HEK293 (cell line): Measurements from ENCODE around the gene PLAAT2.

ENCODE experiments used
- CTCF ChIA-PET: fragments of 350-600 bp; formaldehyde crosslinking; extraction: SDS; loops from one replicate; lab custom pipeline; 2021; ENCODE audit warnings: antibody characterized with exemption; lab: Yijun Ruan, JAX
- POLR2A ChIA-PET: fragments of 300-600 bp; formaldehyde crosslinking; extraction: SDS; loops from one replicate; lab custom pipeline; 2020; ENCODE audit warnings: antibody characterized with exemption, inconsistent platforms; lab: Yijun Ruan, JAX
- H3K27ac ChIP-seq: fragments of 200-500 bp; sonication (Bioruptor generic); 2 replicates; pipeline ENCODE4 v1.5.1; 2014; ENCODE audit warnings: low read depth, low read length, control low read depth, inconsistent platforms; ENCODE audit errors: extremely low read depth
- H3K36me3 ChIP-seq, 2 experiments: fragments of 200-500 bp in 1 of 2; sonication (Bioruptor generic) in 1 of 2; 1 replicate in 1 of 2; 2 replicates in 1 of 2; pipeline ENCODE4 v1.5.1; 2014 to 2017; ENCODE audit warnings: inconsistent platforms in 2 of 2, low read length in 2 of 2; ENCODE audit not compliant: control insufficient read depth in 2 of 2, insufficient read depth in 1 of 2
- H3K4me1 ChIP-seq: fragments of 200-500 bp; sonication (Bioruptor generic); 2 replicates; pipeline ENCODE4 v1.5.1; 2014; ENCODE audit warnings: mild to moderate bottlenecking, low read length, inconsistent platforms; ENCODE audit not compliant: control insufficient read depth, insufficient read depth
- H3K4me3 ChIP-seq: 2 replicates; pipeline ENCODE4 v1.5.1; 2011; ENCODE audit warnings: low read depth, mild to moderate bottlenecking, control low read depth, low read length, moderate library complexity
- H3K9me3 ChIP-seq: fragments of 200-500 bp; sonication (Bioruptor generic); 2 replicates; pipeline ENCODE4 v1.5.1; 2014; ENCODE audit warnings: low read depth, low read length, inconsistent platforms; ENCODE audit not compliant: control insufficient read depth, insufficient read depth
- BCL11A ChIP-seq: fragments of 450-650 bp; formaldehyde crosslinking; IDR thresholded peaks from 2 replicates; pipeline ENCODE4 v1.5.1; 2016; ENCODE audit warnings: low read depth, missing biosample characterization, missing genetic modification characterization
- KLF7 ChIP-seq: fragments of 450-650 bp; formaldehyde crosslinking; IDR thresholded peaks from 2 replicates; pipeline ENCODE4 v1.5.1; 2016; ENCODE audit warnings: missing biosample characterization, missing genetic modification characterization, borderline replicate concordance
- MYNN ChIP-seq: fragments of 450-650 bp; formaldehyde crosslinking; IDR thresholded peaks from 2 replicates; pipeline ENCODE4 v1.5.1; 2016; ENCODE audit warnings: missing biosample characterization, missing genetic modification characterization, borderline replicate concordance
- PRDM1 ChIP-seq: fragments of 450-650 bp; formaldehyde crosslinking; IDR thresholded peaks from 2 replicates; pipeline ENCODE4; 2016; ENCODE audit warnings: missing biosample characterization, missing genetic modification characterization
- PRDM4 ChIP-seq: fragments of 450-650 bp; formaldehyde crosslinking; IDR thresholded peaks from 2 replicates; pipeline ENCODE4 v1.5.1; 2017; ENCODE audit warnings: missing biosample characterization, missing genetic modification characterization
- WT1 ChIP-seq: fragments of 450-650 bp; formaldehyde crosslinking; IDR thresholded peaks from 2 replicates; pipeline ENCODE4 v1.5.1; 2016; ENCODE audit warnings: missing biosample characterization, missing genetic modification characterization
- ZBTB49 ChIP-seq: fragments of 450-650 bp; formaldehyde crosslinking; IDR thresholded peaks from 2 replicates; pipeline ENCODE4 v1.5.1; 2016; ENCODE audit warnings: missing biosample characterization, missing genetic modification characterization, low read depth
- ZNF133 ChIP-seq: fragments of 450-650 bp; formaldehyde crosslinking; IDR thresholded peaks from 2 replicates; pipeline ENCODE4 v1.5.1; 2016; ENCODE audit warnings: missing biosample characterization, missing genetic modification characterization
- ZNF140 ChIP-seq: fragments of 450-650 bp; formaldehyde crosslinking; IDR thresholded peaks from 2 replicates; pipeline ENCODE4 v1.5.1; 2016; ENCODE audit warnings: missing biosample characterization, missing genetic modification characterization
- ZNF169 ChIP-seq: fragments of 450-650 bp; formaldehyde crosslinking; IDR thresholded peaks from 2 replicates; pipeline ENCODE4 v1.5.1; 2016; ENCODE audit warnings: missing biosample characterization, missing genetic modification characterization
- ZNF214 ChIP-seq: fragments of 450-650 bp; formaldehyde crosslinking; IDR thresholded peaks from 2 replicates; pipeline ENCODE4 v1.5.1; 2017; ENCODE audit warnings: missing biosample characterization, mild to moderate bottlenecking, missing genetic modification characterization, borderline replicate concordance
- ZNF266 ChIP-seq: fragments of 450-650 bp; formaldehyde crosslinking; IDR thresholded peaks from 2 replicates; pipeline ENCODE4 v1.5.1; 2016; ENCODE audit warnings: missing biosample characterization, missing genetic modification characterization, low read depth
- ZNF292 ChIP-seq: fragments of 450-650 bp; formaldehyde crosslinking; IDR thresholded peaks from 2 replicates; pipeline ENCODE4 v1.5.1; 2016; ENCODE audit warnings: low read depth, missing biosample characterization, missing genetic modification characterization, borderline replicate concordance
- ZNF302 ChIP-seq: fragments of 450-650 bp; formaldehyde crosslinking; IDR thresholded peaks from 2 replicates; pipeline ENCODE4 v1.5.1; 2016; ENCODE audit warnings: missing biosample characterization, missing genetic modification characterization, low read depth
- ZNF514 ChIP-seq: fragments of 450-650 bp; formaldehyde crosslinking; IDR thresholded peaks from 2 replicates; pipeline ENCODE4 v1.5.1; 2016; ENCODE audit warnings: missing biosample characterization, missing genetic modification characterization
- ZNF585B ChIP-seq: fragments of 450-650 bp; formaldehyde crosslinking; IDR thresholded peaks from 2 replicates; pipeline ENCODE4 v1.5.1; 2016; ENCODE audit warnings: missing biosample characterization, missing genetic modification characterization
- ZNF621 ChIP-seq: fragments of 450-650 bp; formaldehyde crosslinking; IDR thresholded peaks from 2 replicates; pipeline ENCODE4 v1.5.1; 2017; ENCODE audit warnings: missing biosample characterization, missing genetic modification characterization
- ZNF623 ChIP-seq: fragments of 450-650 bp; formaldehyde crosslinking; IDR thresholded peaks from 2 replicates; pipeline ENCODE4 v1.5.1; 2016; ENCODE audit warnings: missing biosample characterization, missing genetic modification characterization
- ZNF626 ChIP-seq: fragments of 450-650 bp; sonication (Bioruptor Pico); formaldehyde crosslinking; IDR thresholded peaks from 2 replicates; pipeline ENCODE4 v1.5.1; 2018; ENCODE audit warnings: missing biosample characterization, missing genetic modification characterization, inconsistent platforms
- ZNF768 ChIP-seq: fragments of 450-650 bp; formaldehyde crosslinking; IDR thresholded peaks from 2 replicates; pipeline ENCODE4 v1.5.1; 2018; ENCODE audit warnings: missing biosample characterization, mild to moderate bottlenecking, missing genetic modification characterization
- ZNF837 ChIP-seq: fragments of 450-650 bp; formaldehyde crosslinking; IDR thresholded peaks from 2 replicates; pipeline ENCODE4 v1.5.1; 2016; ENCODE audit warnings: missing biosample characterization, missing genetic modification characterization
- ZSCAN30 ChIP-seq: fragments of 450-650 bp; IDR thresholded peaks from 2 replicates; pipeline ENCODE4 v1.5.1; 2018; ENCODE audit warnings: missing biosample characterization, mild to moderate bottlenecking, missing genetic modification characterization, moderate library complexity
- TF ChIP-seq, protein P1 (sequence below): fragments of 450-650 bp; formaldehyde crosslinking; IDR thresholded peaks from 2 replicates; pipeline ENCODE4 v1.5.1; 2016; ENCODE audit warnings: missing biosample characterization, missing genetic modification characterization
- TF ChIP-seq, protein P2 (sequence below): fragments of 450-650 bp; formaldehyde crosslinking; conservative IDR thresholded peaks from 2 replicates; pipeline ENCODE4 v1.5.1; 2016; ENCODE audit warnings: low read depth, missing biosample characterization, missing genetic modification characterization
- TF ChIP-seq, protein P3 (sequence below): fragments of 450-650 bp; formaldehyde crosslinking; IDR thresholded peaks from 2 replicates; pipeline ENCODE4 v1.5.1; 2016; ENCODE audit warnings: missing biosample characterization, missing genetic modification characterization

The PLAAT2 gene

GRCh38 chr11:63586451-63587166, 23.4 kb upstream of the PLAAT2 start:
- TF ChIP-seq ZNF837 (tag by site-specific recombination), result no peak
- TF ChIP-seq PRDM1 (tag by site-specific recombination), result no peak
- no peak for TF ChIP-seq KLF7
- no peak for TF ChIP-seq ZNF214
- TF ChIP-seq ZSCAN30, result no peak
- TF ChIP-seq, protein P1, sequence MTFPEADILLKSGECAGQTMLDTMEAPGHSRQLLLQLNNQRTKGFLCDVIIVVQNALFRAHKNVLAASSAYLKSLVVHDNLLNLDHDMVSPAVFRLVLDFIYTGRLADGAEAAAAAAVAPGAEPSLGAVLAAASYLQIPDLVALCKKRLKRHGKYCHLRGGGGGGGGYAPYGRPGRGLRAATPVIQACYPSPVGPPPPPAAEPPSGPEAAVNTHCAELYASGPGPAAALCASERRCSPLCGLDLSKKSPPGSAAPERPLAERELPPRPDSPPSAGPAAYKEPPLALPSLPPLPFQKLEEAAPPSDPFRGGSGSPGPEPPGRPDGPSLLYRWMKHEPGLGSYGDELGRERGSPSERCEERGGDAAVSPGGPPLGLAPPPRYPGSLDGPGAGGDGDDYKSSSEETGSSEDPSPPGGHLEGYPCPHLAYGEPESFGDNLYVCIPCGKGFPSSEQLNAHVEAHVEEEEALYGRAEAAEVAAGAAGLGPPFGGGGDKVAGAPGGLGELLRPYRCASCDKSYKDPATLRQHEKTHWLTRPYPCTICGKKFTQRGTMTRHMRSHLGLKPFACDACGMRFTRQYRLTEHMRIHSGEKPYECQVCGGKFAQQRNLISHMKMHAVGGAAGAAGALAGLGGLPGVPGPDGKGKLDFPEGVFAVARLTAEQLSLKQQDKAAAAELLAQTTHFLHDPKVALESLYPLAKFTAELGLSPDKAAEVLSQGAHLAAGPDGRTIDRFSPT (tag by site-specific recombination), result no peak
- TF ChIP-seq ZNF302, result no peak
- TF ChIP-seq ZNF133 (tag by site-specific recombination), result no peak
- TF ChIP-seq ZNF621 (tag by site-specific recombination), result no peak
- TF ChIP-seq ZNF292 (tag by site-specific recombination), result no peak
- no peak for TF ChIP-seq ZNF585B
- TF ChIP-seq MYNN (tag by site-specific recombination), result no peak
- TF ChIP-seq, protein P2, sequence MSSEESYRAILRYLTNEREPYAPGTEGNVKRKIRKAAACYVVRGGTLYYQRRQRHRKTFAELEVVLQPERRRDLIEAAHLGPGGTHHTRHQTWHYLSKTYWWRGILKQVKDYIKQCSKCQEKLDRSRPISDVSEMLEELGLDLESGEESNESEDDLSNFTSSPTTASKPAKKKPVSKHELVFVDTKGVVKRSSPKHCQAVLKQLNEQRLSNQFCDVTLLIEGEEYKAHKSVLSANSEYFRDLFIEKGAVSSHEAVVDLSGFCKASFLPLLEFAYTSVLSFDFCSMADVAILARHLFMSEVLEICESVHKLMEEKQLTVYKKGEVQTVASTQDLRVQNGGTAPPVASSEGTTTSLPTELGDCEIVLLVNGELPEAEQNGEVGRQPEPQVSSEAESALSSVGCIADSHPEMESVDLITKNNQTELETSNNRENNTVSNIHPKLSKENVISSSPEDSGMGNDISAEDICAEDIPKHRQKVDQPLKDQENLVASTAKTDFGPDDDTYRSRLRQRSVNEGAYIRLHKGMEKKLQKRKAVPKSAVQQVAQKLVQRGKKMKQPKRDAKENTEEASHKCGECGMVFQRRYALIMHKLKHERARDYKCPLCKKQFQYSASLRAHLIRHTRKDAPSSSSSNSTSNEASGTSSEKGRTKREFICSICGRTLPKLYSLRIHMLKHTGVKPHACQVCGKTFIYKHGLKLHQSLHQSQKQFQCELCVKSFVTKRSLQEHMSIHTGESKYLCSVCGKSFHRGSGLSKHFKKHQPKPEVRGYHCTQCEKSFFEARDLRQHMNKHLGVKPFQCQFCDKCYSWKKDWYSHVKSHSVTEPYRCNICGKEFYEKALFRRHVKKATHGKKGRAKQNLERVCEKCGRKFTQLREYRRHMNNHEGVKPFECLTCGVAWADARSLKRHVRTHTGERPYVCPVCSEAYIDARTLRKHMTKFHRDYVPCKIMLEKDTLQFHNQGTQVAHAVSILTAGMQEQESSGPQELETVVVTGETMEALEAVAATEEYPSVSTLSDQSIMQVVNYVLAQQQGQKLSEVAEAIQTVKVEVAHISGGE (tag by site-specific recombination), result no peak
- no peak for TF ChIP-seq BCL11A (tag by site-specific recombination)
- Histone ChIP-seq H3K27ac (no peak overlapping the region), H3K4me1 (no peaks in the 10 kb centered on the region), H3K4me3 (no peak overlapping the region), H3K36me3 (peaks cover 0 to 32% of the 10 kb centered on the region in 2 experiments; a peak in 1 of 3 replicates), H3K9me3 (no peaks in the 10 kb centered on the region)
- ChIA-PET POLR2A (no interaction called here), CTCF (no interaction called here)

GRCh38 chr11:63583357-63583677, 20.1 kb upstream of the PLAAT2 start:
- H3K4me3 ChIP-seq, result no peak overlapping the region
- no peak overlapping the region for H3K27ac ChIP-seq
- ChIA-PET CTCF (interaction anchor here (0.6 to 1.4 kb wide), 3 partner anchors 11 to 104 kb away, joined by 3 to 6 read pairs (median 3); no protein-coding TSS in a partner anchor), POLR2A (no interaction called here)
- H3K4me1 ChIP-seq, result no peaks in the 10 kb centered on the region
- peaks cover 0 to 18% of the 10 kb centered on the region in 2 experiments; a peak in 1 of 3 replicates for H3K36me3 ChIP-seq
- no peaks in the 10 kb centered on the region for H3K9me3 ChIP-seq
- TF ChIP-seq ZNF514 (tag by site-specific recombination) (no peak), ZNF140 (tag by site-specific recombination) (no peak), WT1 (no peak), ZNF623 (tag by site-specific recombination) (no peak), PRDM4 (tag by site-specific recombination) (no peak), ZNF626 (tag by site-specific recombination) (no peak), ZNF169 (tag by site-specific recombination) (no peak), ZNF768 (no peak), ZNF266 (tag by site-specific recombination) (no peak), ZBTB49 (tag by site-specific recombination) (no peak)
- TF ChIP-seq, protein P3, sequence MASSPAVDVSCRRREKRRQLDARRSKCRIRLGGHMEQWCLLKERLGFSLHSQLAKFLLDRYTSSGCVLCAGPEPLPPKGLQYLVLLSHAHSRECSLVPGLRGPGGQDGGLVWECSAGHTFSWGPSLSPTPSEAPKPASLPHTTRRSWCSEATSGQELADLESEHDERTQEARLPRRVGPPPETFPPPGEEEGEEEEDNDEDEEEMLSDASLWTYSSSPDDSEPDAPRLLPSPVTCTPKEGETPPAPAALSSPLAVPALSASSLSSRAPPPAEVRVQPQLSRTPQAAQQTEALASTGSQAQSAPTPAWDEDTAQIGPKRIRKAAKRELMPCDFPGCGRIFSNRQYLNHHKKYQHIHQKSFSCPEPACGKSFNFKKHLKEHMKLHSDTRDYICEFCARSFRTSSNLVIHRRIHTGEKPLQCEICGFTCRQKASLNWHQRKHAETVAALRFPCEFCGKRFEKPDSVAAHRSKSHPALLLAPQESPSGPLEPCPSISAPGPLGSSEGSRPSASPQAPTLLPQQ (tag by site-specific recombination), result no peak
